Subcutaneous adipose tissue (tissue), 4 donors: ENCODE data around the gene DPF3. TPM values are rescaled to one million over a fixed set of nuclear protein-coding genes. Genes with fewer than 3 reads are reported as not detected.

Experiments
- total RNA-seq, 4 donors: library from RNA; depleted of rRNA; stranded (reverse); fragments of >200 nt; gene quantifications; one replicate each; pipeline ENCODE4 v1.1.0, GENCODE V29; 2016
- TF ChIP-seq, protein P1 (sequence below): fragments of 450-650 bp; IDR thresholded peaks from one replicate; pipeline ENCODE4 v1.5.1; 2016; ENCODE audit warnings: low read depth, mild to moderate bottlenecking, control low read depth, antibody characterized with exemption, moderate library complexity

Gene DPF3
- total RNA-seq, 4 donors from 2014 or later = 0.33 to 6.8 TPM; not detected in 2

DNA sequence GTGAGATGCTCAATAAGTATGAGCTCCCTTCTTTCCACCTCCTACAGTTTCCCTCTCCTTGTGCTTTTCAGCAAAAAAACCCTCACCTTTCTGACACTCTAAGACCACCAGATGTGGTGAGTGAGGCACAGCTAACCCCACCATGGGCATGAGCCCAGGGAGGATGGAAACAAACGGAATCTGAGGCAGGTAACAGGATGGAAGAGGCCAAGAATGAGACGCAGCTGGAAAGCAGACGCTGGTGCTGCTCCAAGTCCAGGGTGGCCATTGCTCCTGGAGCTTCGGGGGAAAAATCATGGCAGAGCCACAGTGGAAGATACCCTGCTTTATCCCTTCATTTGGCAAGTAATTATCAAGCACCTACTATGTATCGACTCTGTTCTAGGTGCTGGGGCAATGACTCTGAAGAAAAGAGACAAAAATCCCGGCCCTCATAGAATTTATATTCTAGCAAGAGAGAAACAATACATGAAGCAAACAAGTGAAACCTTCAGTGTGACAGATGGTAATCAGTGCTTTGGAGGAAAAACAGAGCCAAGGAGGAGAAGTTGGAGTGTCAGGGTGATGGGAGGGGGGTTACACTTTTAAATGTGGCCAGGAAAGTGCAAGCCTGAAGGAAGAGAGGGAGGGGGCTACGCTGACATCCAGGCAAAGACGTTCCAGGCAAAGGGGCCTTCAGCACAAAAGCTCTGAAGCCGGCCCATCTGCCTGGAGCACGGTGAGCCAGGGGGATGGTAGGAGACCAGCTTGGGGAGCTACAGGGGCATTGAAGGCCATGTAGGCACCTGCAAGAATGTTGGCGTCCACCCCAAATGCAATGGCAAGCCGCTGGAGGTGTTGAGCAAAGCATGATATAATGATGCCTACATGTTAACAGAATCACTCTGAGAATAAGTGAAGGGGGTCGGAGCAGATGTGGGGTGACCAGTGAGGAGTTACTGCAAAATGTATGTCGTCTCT, 154.2 kb downstream of the DPF3 start:
- TF ChIP-seq, protein P1, sequence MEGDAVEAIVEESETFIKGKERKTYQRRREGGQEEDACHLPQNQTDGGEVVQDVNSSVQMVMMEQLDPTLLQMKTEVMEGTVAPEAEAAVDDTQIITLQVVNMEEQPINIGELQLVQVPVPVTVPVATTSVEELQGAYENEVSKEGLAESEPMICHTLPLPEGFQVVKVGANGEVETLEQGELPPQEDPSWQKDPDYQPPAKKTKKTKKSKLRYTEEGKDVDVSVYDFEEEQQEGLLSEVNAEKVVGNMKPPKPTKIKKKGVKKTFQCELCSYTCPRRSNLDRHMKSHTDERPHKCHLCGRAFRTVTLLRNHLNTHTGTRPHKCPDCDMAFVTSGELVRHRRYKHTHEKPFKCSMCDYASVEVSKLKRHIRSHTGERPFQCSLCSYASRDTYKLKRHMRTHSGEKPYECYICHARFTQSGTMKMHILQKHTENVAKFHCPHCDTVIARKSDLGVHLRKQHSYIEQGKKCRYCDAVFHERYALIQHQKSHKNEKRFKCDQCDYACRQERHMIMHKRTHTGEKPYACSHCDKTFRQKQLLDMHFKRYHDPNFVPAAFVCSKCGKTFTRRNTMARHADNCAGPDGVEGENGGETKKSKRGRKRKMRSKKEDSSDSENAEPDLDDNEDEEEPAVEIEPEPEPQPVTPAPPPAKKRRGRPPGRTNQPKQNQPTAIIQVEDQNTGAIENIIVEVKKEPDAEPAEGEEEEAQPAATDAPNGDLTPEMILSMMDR = no peak

DNA sequence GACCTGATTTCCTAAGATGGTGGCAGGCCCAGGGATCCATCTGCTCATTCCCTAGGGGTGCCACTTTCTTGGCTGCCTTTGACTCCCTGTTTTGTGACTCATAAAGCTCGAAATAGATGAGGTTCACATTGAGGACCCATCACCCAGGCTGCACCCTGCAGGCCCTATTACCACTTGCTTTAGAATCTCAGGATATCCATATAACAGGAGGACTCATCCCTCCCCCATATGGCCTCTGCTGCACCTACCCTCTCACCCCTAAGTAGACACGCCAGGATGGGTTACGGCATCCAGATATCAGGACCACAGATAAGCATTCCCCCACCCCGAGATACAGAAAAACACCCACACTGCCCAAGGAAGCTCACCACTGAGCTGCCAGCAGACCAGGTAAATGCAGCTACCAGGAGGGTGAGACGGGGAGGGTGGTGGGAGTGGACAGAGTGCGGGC, 155.7 kb downstream of the DPF3 start:
- TF ChIP-seq, protein P1 = no peak

GRCh38 chr14:72737560-72737943, 156.3 kb downstream of the DPF3 start:
- TF ChIP-seq, protein P1 = no peak

- TF ChIP-seq, protein P1 = no peak
These were observed 156.9 kb downstream of the DPF3 start for GRCh38 chr14:72736786-72737559.

GRCh38 chr14:72736308-72736707, 157.6 kb downstream of the DPF3 start:
- TF ChIP-seq, protein P1 = no peak

GRCh38 chr14:72732022-72732780, 161.7 kb downstream of the DPF3 start:
- TF ChIP-seq, protein P1 = no peak
